WTC11 (cell line): Measurements from ENCODE around the gene SPHK1. TPM values are rescaled to one million over a fixed set of nuclear protein-coding genes. Genes with fewer than 3 reads are reported as not detected.

Experiments
- ATAC-seq: fragments of 200-7000 bp; cut with Tn5 transposase; 2 replicates; pipeline ENCODE4 v1.10.0; 2021; ENCODE audit warnings: mild to moderate bottlenecking, moderate library complexity
- CTCF ChIA-PET: fragments of 300-600 bp; sonication (Branson Sonifier 250); formaldehyde crosslinking; loops from one replicate; lab custom pipeline; 2021; ENCODE audit warnings: antibody characterized with exemption; lab: Charles Lee
- POLR2A ChIA-PET: fragments of 350-600 bp; sonication (Branson Sonifier 250); formaldehyde crosslinking; loops from one replicate; lab custom pipeline; 2021; ENCODE audit warnings: antibody characterized with exemption; lab: Charles Lee
- DNase-seq: peaks from one replicate; pipeline ENCODE4 v3.0.0; 2021; ENCODE audit warnings: low spot score
- H3K27ac Mint-ChIP-seq: 2 replicates; pipeline ENCODE4 v1.8.0; 2021; ENCODE audit warnings: mixed read lengths
- H3K27me3 Mint-ChIP-seq: 2 replicates; pipeline ENCODE4 v1.8.0; 2021; ENCODE audit warnings: low read depth, mild to moderate bottlenecking, moderate library complexity, mixed read lengths
- H3K36me3 Mint-ChIP-seq: 2 replicates; pipeline ENCODE4 v1.8.0; 2021; ENCODE audit warnings: mixed read lengths
- H3K4me1 Mint-ChIP-seq: 2 replicates; pipeline ENCODE4 v1.8.0; 2022; ENCODE audit warnings: mixed read lengths
- H3K4me3 Mint-ChIP-seq: 2 replicates; pipeline ENCODE4 v1.8.0; 2021; ENCODE audit warnings: mild to moderate bottlenecking, moderate library complexity, mixed read lengths
- H3K9me3 Mint-ChIP-seq: 2 replicates; pipeline ENCODE4 v1.8.0; 2021; ENCODE audit warnings: mixed read lengths
- CBFB ChIP-seq: sonication (generic); formaldehyde crosslinking; IDR thresholded peaks from 2 replicates; pipeline ENCODE4 v1.8.1; 2022; ENCODE audit warnings: mild to moderate bottlenecking, low read depth, missing genetic modification reagents
- ELF4 ChIP-seq: sonication (generic); formaldehyde crosslinking; IDR thresholded peaks from 2 replicates; pipeline ENCODE4 v1.8.1; 2022; ENCODE audit warnings: low read depth, mild to moderate bottlenecking, moderate library complexity, missing genetic modification reagents
- FOXP1 ChIP-seq: sonication (generic); formaldehyde crosslinking; IDR thresholded peaks from 2 replicates; pipeline ENCODE4 v1.8.0; 2022; ENCODE audit warnings: missing genetic modification reagents, mild to moderate bottlenecking, moderate library complexity, borderline replicate concordance
- JUN ChIP-seq: sonication (generic); formaldehyde crosslinking; IDR thresholded peaks from 2 replicates; pipeline ENCODE4 v1.8.0; 2023; ENCODE audit warnings: mild to moderate bottlenecking, missing genetic modification reagents
- MXD4 ChIP-seq: fragments of 250-450 bp; sonication (Bioruptor Pico); IDR thresholded peaks from 2 replicates; pipeline ENCODE4 v1.8.0; 2021; ENCODE audit warnings: mild to moderate bottlenecking, moderate library complexity, borderline replicate concordance
- MYBL2 ChIP-seq: sonication (generic); formaldehyde crosslinking; IDR thresholded peaks from 2 replicates; pipeline ENCODE4 v1.8.1; 2023; ENCODE audit warnings: mild to moderate bottlenecking, moderate library complexity, missing genetic modification reagents
- NFYB ChIP-seq: sonication (generic); formaldehyde crosslinking; conservative IDR thresholded peaks from 2 replicates; pipeline ENCODE4 v1.8.0; 2022; ENCODE audit warnings: low read depth, missing genetic modification reagents
- NR2C2 ChIP-seq: sonication (generic); formaldehyde crosslinking; IDR thresholded peaks from 2 replicates; pipeline ENCODE4 v1.8.0; 2022; ENCODE audit warnings: mild to moderate bottlenecking, missing genetic modification reagents
- TCF7 ChIP-seq: sonication (generic); formaldehyde crosslinking; IDR thresholded peaks from 2 replicates; pipeline ENCODE4 v1.8.0; 2022; ENCODE audit warnings: mild to moderate bottlenecking, low read depth, missing genetic modification reagents, moderate library complexity
- TP53 ChIP-seq: sonication (generic); formaldehyde crosslinking; IDR thresholded peaks from 2 replicates; pipeline ENCODE4 v1.8.1; 2023; ENCODE audit warnings: mild to moderate bottlenecking, missing genetic modification reagents
- ZBTB21 ChIP-seq: sonication (generic); formaldehyde crosslinking; IDR thresholded peaks from 2 replicates; pipeline ENCODE4 v1.8.1; 2023; ENCODE audit warnings: mild to moderate bottlenecking, missing genetic modification reagents, borderline replicate concordance
- ZNF232 ChIP-seq: sonication (generic); formaldehyde crosslinking; IDR thresholded peaks from 2 replicates; pipeline ENCODE4 v1.8.0; 2022; ENCODE audit warnings: mild to moderate bottlenecking, missing genetic modification reagents
- ZNF396 ChIP-seq: fragments of 250-450 bp; sonication (Bioruptor Pico); IDR thresholded peaks from 2 replicates; pipeline ENCODE4 v1.8.0; 2021; ENCODE audit warnings: mild to moderate bottlenecking, moderate library complexity, borderline replicate concordance
- ZSCAN18 ChIP-seq: fragments of 250-450 bp; sonication (Bioruptor Pico); IDR thresholded peaks from 2 replicates; pipeline ENCODE4 v2.1.2; 2022; ENCODE audit warnings: mild to moderate bottlenecking, moderate library complexity
- total RNA-seq: library from RNA; stranded (reverse); gene quantifications from 3 replicates; pipeline ENCODE4 v1.2.3, GENCODE V29; 2021
- TF ChIP-seq, protein P1 (sequence below): sonication (generic); formaldehyde crosslinking; IDR thresholded peaks from 2 replicates; pipeline ENCODE4 v1.8.1; 2022; ENCODE audit warnings: low read depth, missing genetic modification reagents, borderline replicate concordance
- TF ChIP-seq, protein P2 (sequence below): sonication (generic); formaldehyde crosslinking; IDR thresholded peaks from 2 replicates; pipeline ENCODE4 v1.8.1; 2023; ENCODE audit warnings: mild to moderate bottlenecking, moderate library complexity, missing genetic modification reagents
- TF ChIP-seq, protein P3 (sequence below): fragments of 250-450 bp; sonication (Bioruptor Pico); conservative IDR thresholded peaks from 2 replicates; pipeline ENCODE4 v1.9.0; 2021; ENCODE audit warnings: mild to moderate bottlenecking
- TF ChIP-seq, protein P4 (sequence below): fragments of 200-600 bp; IDR thresholded peaks from 2 replicates; pipeline ENCODE4 v1.8.0; 2022; ENCODE audit warnings: antibody characterized with exemption
- TF ChIP-seq, protein P5 (sequence below): sonication (generic); formaldehyde crosslinking; IDR thresholded peaks from 2 replicates; pipeline ENCODE4 v1.8.1; 2023; ENCODE audit warnings: mild to moderate bottlenecking, missing genetic modification reagents

SPHK1 gene
- total RNA-seq, 1 experiment from 2014 or later, result 2.5 TPM

GRCh38 chr17:76397687-76398522 lies 13.5 kb downstream of the SPHK1 start:
- peaks cover 58% of the 10 kb centered on the region for H3K36me3 Mint-ChIP-seq
- peak; percentile 96 for DNase-seq
- no peaks in the 10 kb centered on the region for H3K9me3 Mint-ChIP-seq
- TF ChIP-seq, protein P1, sequence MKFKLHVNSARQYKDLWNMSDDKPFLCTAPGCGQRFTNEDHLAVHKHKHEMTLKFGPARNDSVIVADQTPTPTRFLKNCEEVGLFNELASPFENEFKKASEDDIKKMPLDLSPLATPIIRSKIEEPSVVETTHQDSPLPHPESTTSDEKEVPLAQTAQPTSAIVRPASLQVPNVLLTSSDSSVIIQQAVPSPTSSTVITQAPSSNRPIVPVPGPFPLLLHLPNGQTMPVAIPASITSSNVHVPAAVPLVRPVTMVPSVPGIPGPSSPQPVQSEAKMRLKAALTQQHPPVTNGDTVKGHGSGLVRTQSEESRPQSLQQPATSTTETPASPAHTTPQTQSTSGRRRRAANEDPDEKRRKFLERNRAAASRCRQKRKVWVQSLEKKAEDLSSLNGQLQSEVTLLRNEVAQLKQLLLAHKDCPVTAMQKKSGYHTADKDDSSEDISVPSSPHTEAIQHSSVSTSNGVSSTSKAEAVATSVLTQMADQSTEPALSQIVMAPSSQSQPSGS (CRISPR knock-in tag), result no peak
- TF ChIP-seq, protein P2, sequence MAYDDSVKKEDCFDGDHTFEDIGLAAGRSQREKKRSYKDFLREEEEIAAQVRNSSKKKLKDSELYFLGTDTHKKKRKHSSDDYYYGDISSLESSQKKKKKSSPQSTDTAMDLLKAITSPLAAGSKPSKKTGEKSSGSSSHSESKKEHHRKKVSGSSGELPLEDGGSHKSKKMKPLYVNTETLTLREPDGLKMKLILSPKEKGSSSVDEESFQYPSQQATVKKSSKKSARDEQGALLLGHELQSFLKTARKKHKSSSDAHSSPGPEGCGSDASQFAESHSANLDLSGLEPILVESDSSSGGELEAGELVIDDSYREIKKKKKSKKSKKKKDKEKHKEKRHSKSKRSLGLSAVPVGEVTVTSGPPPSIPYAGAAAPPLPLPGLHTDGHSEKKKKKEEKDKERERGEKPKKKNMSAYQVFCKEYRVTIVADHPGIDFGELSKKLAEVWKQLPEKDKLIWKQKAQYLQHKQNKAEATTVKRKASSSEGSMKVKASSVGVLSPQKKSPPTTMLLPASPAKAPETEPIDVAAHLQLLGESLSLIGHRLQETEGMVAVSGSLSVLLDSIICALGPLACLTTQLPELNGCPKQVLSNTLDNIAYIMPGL (CRISPR knock-in tag), result 0 out of 2 replicates have a peak, but pooled peaks have one; percentile 39
- TF ChIP-seq MXD4 (CRISPR knock-in tag), result no peak
- TF ChIP-seq TP53 (CRISPR knock-in tag), result no peak
- TF ChIP-seq, protein P3, sequence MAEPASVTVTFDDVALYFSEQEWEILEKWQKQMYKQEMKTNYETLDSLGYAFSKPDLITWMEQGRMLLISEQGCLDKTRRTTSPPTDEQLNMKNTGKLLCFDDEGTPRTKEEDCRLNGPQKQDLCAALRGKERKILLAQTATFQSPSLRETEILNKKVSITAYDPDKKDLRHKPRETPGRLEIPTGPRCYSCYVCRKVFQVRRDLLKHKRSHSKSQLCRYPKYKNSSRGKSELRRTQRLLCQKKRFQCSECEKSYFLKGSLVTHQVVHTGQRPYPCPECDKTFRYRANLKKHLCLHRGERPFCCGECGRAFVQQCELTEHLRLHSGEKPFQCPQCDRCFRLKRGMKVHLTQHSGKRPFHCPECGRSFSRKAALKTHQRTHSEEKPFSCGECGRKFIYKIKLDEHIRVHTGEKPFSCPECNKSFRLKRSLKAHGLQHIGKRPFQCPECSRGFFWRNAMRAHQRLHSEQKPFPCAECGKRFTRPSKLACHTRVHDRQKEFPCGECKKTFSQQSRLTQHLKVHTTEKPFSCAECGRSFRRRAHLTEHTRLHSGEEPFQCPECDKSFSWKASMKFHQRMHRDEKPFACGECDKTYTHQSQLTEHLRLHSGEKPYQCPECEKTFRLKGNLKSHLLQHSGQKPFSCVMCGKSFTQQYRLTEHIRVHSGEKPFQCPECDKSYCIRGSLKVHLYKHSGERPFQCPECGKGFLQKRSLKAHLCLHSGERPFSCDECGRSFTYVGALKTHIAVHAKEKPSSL, result no peak
- TF ChIP-seq NR2C2 (CRISPR knock-in tag), result no peak
- no peak for TF ChIP-seq NFYB (CRISPR knock-in tag)
- no peak for TF ChIP-seq ZBTB21 (CRISPR knock-in tag)
- no peak for TF ChIP-seq FOXP1
- TF ChIP-seq ELF4, result no peak
- no peak for TF ChIP-seq JUN (CRISPR knock-in tag)
- TF ChIP-seq, protein P4, sequence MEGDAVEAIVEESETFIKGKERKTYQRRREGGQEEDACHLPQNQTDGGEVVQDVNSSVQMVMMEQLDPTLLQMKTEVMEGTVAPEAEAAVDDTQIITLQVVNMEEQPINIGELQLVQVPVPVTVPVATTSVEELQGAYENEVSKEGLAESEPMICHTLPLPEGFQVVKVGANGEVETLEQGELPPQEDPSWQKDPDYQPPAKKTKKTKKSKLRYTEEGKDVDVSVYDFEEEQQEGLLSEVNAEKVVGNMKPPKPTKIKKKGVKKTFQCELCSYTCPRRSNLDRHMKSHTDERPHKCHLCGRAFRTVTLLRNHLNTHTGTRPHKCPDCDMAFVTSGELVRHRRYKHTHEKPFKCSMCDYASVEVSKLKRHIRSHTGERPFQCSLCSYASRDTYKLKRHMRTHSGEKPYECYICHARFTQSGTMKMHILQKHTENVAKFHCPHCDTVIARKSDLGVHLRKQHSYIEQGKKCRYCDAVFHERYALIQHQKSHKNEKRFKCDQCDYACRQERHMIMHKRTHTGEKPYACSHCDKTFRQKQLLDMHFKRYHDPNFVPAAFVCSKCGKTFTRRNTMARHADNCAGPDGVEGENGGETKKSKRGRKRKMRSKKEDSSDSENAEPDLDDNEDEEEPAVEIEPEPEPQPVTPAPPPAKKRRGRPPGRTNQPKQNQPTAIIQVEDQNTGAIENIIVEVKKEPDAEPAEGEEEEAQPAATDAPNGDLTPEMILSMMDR, result peak; percentile 96
- TF ChIP-seq, all 79 proteins: peak for 2
- H3K4me3 Mint-ChIP-seq, result no peak overlapping the region
- no peaks in the 10 kb centered on the region for H3K4me1 Mint-ChIP-seq
- H3K27ac Mint-ChIP-seq, result no peak overlapping the region
- ChIA-PET CTCF (interaction anchor here (0.6 to 4.9 kb wide), 68 partner anchors 8 to 765 kb away, joined by 3 to 135 read pairs (median 4); partner anchors contain the start of genes AANAT, CDK3, JMJD6 and METTL23), POLR2A (interaction anchor here (0.6 to 1.5 kb wide), 3 partner anchors 13 to 53 kb away, joined by 3 to 4 read pairs (median 4); partner anchors contain the start of genes PRPSAP1 and SPHK1)
- peak; percentile 95 for ATAC-seq
- no peaks in the 10 kb centered on the region for H3K27me3 Mint-ChIP-seq

DNA sequence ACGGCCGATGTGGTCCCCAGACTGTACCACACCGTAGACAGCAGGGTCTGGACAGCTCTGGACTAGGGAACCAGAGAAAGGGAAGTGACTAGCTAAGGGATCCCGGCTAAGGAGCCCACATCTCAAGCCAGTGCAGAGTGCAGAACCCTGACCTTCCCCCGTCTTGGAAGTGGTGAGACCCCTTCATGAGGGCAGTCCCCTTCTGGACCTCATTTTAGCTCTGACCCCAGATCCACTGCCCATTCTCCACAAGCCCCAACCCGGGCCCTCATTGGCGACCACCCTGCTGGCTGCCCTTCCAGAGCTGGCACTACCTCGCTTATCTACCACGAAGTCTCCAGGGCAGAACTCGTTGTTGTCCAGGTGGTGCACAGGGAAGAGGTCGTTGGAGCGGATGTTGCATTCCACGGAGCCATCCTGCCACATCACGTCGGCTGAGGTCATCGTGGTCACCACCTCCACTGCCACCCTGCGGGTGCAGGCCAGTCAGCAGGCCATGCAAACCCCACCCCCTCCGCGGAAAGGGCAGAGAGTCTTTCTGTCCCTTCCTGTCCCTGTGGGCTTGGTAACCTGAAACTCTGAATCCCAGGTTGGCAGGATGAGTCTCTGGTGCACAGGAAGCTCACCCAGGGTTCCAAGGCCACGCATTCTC lies 14.2 kb downstream of the SPHK1 start:
- POLR2A ChIA-PET, result interaction anchor here (1.2 kb wide), 1 partner anchor 14 kb away, joined by 4 read pairs; the partner anchor contains the start of gene SPHK1
- Mint-ChIP-seq H3K9me3 (no peaks in the 10 kb centered on the region), H3K36me3 (peaks cover 57% of the 10 kb centered on the region), H3K27me3 (no peaks in the 10 kb centered on the region), H3K27ac (no peak overlapping the region), H3K4me3 (no peak overlapping the region), H3K4me1 (no peaks in the 10 kb centered on the region)
- ATAC-seq, result no peak
- DNase-seq, result no peak
- CTCF ChIA-PET, result interaction anchor here (0.5 to 4.9 kb wide), 48 partner anchors 8 to 398 kb away, joined by 3 to 135 read pairs (median 6); partner anchors contain the start of genes AANAT, CDK3, JMJD6 and METTL23
- no peak for TF ChIP-seq JUN (CRISPR knock-in tag)
- TF ChIP-seq, protein P1 (CRISPR knock-in tag), result no peak
- TF ChIP-seq FOXP1, result no peak
- no peak for TF ChIP-seq ZNF232 (CRISPR knock-in tag)
- TF ChIP-seq ZSCAN18 (CRISPR knock-in tag), result no peak
- TF ChIP-seq ZBTB21 (CRISPR knock-in tag), result no peak
- TF ChIP-seq TCF7 (CRISPR knock-in tag), result no peak
- TF ChIP-seq CBFB (CRISPR knock-in tag), result no peak
- no peak for TF ChIP-seq ZNF396
- TF ChIP-seq, protein P5, sequence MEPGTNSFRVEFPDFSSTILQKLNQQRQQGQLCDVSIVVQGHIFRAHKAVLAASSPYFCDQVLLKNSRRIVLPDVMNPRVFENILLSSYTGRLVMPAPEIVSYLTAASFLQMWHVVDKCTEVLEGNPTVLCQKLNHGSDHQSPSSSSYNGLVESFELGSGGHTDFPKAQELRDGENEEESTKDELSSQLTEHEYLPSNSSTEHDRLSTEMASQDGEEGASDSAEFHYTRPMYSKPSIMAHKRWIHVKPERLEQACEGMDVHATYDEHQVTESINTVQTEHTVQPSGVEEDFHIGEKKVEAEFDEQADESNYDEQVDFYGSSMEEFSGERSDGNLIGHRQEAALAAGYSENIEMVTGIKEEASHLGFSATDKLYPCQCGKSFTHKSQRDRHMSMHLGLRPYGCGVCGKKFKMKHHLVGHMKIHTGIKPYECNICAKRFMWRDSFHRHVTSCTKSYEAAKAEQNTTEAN (CRISPR knock-in tag), result no peak
- TF ChIP-seq ELF4, result no peak
- no peak for TF ChIP-seq MYBL2 (CRISPR knock-in tag)
